ENCODE measurements around the gene SDK1. TPM values are rescaled to one million over a fixed set of nuclear protein-coding genes. Genes with fewer than 3 reads are reported as not detected.

SDK1 gene
- total and polyA plus RNA-seq, 2 experiments from 2014 or later: 2.1 to 10.0 TPM

DNA sequence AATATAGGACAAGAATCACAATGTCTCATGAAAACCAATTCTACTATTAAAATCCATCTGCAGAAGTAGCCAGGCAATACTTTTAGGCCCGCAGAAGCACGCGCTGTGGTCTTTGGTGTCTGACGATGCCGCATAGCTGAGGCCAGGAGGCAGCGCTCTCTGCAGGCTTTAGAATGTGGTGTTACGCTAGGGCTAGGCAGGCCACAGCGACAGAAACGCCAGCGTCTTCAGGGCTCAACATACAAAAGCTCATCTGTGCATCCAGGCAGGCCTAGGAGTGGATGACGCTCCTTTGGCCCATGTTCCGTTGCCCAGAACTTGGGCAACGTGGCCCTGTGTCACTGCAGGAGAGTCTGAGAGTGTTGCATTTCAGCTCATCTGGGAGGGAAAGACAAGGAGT is 779.9 kb downstream of the SDK1 start:
- peaks cover 5% of the 10 kb centered on the region; the same call in 2 of the 3 replicates for H3K4me1 Mint-ChIP-seq
- H3K36me3 Mint-ChIP-seq (ENCODE audit: low read depth): peaks cover 17% of the 10 kb centered on the region; the same call in 2 of the 3 replicates
- Histone ChIP-seq H3K27me3 (ENCODE audit: insufficient read depth) (no peaks in the 10 kb centered on the region), H4K20me1 (replicated peaks; ENCODE audit: insufficient read depth) (no peaks in the 10 kb centered on the region), H3K79me2 (replicated peaks; ENCODE audit: insufficient read depth) (no peaks in the 10 kb centered on the region), H3K4me2 (no peak overlapping the region), H3K4me1 (ENCODE audit: insufficient read depth) (no peaks in the 10 kb centered on the region), H3K36me3 (ENCODE audit: insufficient read depth) (no peaks in the 10 kb centered on the region), H3K9me2 (ENCODE audit: insufficient read depth) (no peaks in the 10 kb centered on the region), H2AFZ (no peak overlapping the region), H3K27ac (ENCODE audit: low read depth) (no peak overlapping the region), H3K4me3 (no peak overlapping the region), H3F3A (replicated peaks; ENCODE audit: low read depth) (no peaks in the 10 kb centered on the region)
- H3K4me3 Mint-ChIP-seq: no peak overlapping the region
- ATAC-seq (peak; percentile 86), DNase-seq (ENCODE audit: low spot score) (peak; percentile 40)
- H3K9me3 Mint-ChIP-seq: peaks cover 13% of the 10 kb centered on the region; the same call in 1 of the 3 replicates
- no peak overlapping the region for H3K27ac Mint-ChIP-seq
- H3K27me3 Mint-ChIP-seq (ENCODE audit: insufficient read depth, low read depth, poor library complexity): peaks cover 6% of the 10 kb centered on the region
- TF ChIP-seq EZH2phosphoT487 (IDR thresholded peaks at IDR 0.05; ENCODE audit: unreplicated experiment) (no peak), STAT1 (IDR thresholded peaks at IDR 0.05; ENCODE audit: unreplicated experiment) (no peak), CTCF (conservative IDR thresholded peaks at IDR 0.05; ENCODE audit: low read depth in 2 of 2) (peak in 1 of 2 experiments; percentile 50; a peak in 2 of 4 replicates)

- H3K4me3 Mint-ChIP-seq: no peak overlapping the region
- Histone ChIP-seq H3K4me3 (no peak overlapping the region), H3K9me2 (ENCODE audit: insufficient read depth) (no peaks in the 10 kb centered on the region), H3K27me3 (ENCODE audit: insufficient read depth) (no peaks in the 10 kb centered on the region), H2AFZ (no peak overlapping the region), H3K4me1 (ENCODE audit: insufficient read depth) (no peaks in the 10 kb centered on the region), H3K36me3 (ENCODE audit: insufficient read depth) (no peaks in the 10 kb centered on the region), H3K79me2 (replicated peaks; ENCODE audit: insufficient read depth) (no peaks in the 10 kb centered on the region), H3K4me2 (no peak overlapping the region), H3K27ac (ENCODE audit: low read depth) (no peak overlapping the region), H4K20me1 (replicated peaks; ENCODE audit: insufficient read depth) (no peaks in the 10 kb centered on the region), H3F3A (replicated peaks; ENCODE audit: low read depth) (no peaks in the 10 kb centered on the region)
- H3K27ac Mint-ChIP-seq: no peak overlapping the region
- peaks cover 3% of the 10 kb centered on the region; the same call in 2 of the 3 replicates for H3K9me3 Mint-ChIP-seq
- DNase-seq (ENCODE audit: low spot score) (no peak), ATAC-seq (no peak)
- no peak for TF ChIP-seq EZH2 (IDR thresholded peaks at IDR 0.05; ENCODE audit: low read depth, unreplicated experiment)
- TF ChIP-seq REST (IDR thresholded peaks at IDR 0.05; ENCODE audit: unreplicated experiment): no peak
- no peak for TF ChIP-seq JUNB (IDR thresholded peaks at IDR 0.05; ENCODE audit: unreplicated experiment)
- TF ChIP-seq EZH2phosphoT487 (IDR thresholded peaks at IDR 0.05; ENCODE audit: unreplicated experiment): no peak
- no peak for TF ChIP-seq POLR2AphosphoS5 (IDR thresholded peaks at IDR 0.05; ENCODE audit: low read depth)
- H3K4me1 Mint-ChIP-seq: peaks cover 8% of the 10 kb centered on the region; the same call in 2 of the 3 replicates
- H3K36me3 Mint-ChIP-seq (ENCODE audit: low read depth): peaks cover 4% of the 10 kb centered on the region; the same call in 1 of the 3 replicates
- H3K27me3 Mint-ChIP-seq (ENCODE audit: insufficient read depth, low read depth, poor library complexity): peaks cover 6% of the 10 kb centered on the region
Observed at GRCh38 chr7:4083513-4083912, 782.5 kb downstream of the SDK1 start.

All from GM23338 (cell line).